GM23338 (cell line): ENCODE data around the gene TXNDC2. TPM values are rescaled to one million over a fixed set of nuclear protein-coding genes. Genes with fewer than 3 reads are reported as not detected.

Experiments
- ATAC-seq: fragments of 200-7000 bp; cut with Tn5 transposase; 3 replicates; pipeline ENCODE4 v1.9.1; 2020
- DNase-seq: peaks from one replicate; pipeline ENCODE4 v3.0.0-alpha.2; 2015; ENCODE audit warnings: low spot score
- H2AFZ ChIP-seq: fragments of 200-600 bp; sonication (generic); 2 replicates; pipeline ENCODE4 v1.8.0; 2016; ENCODE audit warnings: antibody characterized with exemption, mild to moderate bottlenecking, moderate library complexity
- H3F3A ChIP-seq: fragments of 200-600 bp; sonication (generic); replicated peaks from 2 replicates; pipeline ENCODE4 v1.8.0; 2017; ENCODE audit warnings: antibody characterized with exemption, mixed run types, low read depth
- H3K27ac ChIP-seq: fragments of 200-600 bp; sonication (generic); 2 replicates; pipeline ENCODE4 v1.6.1; 2016; ENCODE audit warnings: low read depth
- H3K27me3 ChIP-seq: fragments of 200-600 bp; sonication (generic); 2 replicates; pipeline ENCODE4 v1.8.0; 2016; ENCODE audit warnings: mild to moderate bottlenecking, mixed run types, moderate library complexity; ENCODE audit not compliant: insufficient read depth
- H3K36me3 ChIP-seq: fragments of 200-600 bp; sonication (generic); 2 replicates; pipeline ENCODE4 v1.8.0; 2016; ENCODE audit warnings: mild to moderate bottlenecking; ENCODE audit not compliant: insufficient read depth
- H3K4me1 ChIP-seq: fragments of 200-600 bp; sonication (generic); 2 replicates; pipeline ENCODE4 v1.8.0; 2016; ENCODE audit warnings: mild to moderate bottlenecking, moderate library complexity; ENCODE audit not compliant: insufficient read depth
- H3K4me2 ChIP-seq: fragments of 200-600 bp; sonication (generic); 2 replicates; pipeline ENCODE4 v1.7.1; 2017; ENCODE audit warnings: mixed run types
- H3K4me3 ChIP-seq: fragments of 200-600 bp; sonication (generic); 2 replicates; pipeline ENCODE4 v1.6.1; 2016; ENCODE audit warnings: mixed run types
- H3K79me2 ChIP-seq: fragments of 200-600 bp; sonication (generic); replicated peaks from 2 replicates; pipeline ENCODE4 v1.8.0; 2017; ENCODE audit warnings: mild to moderate bottlenecking; ENCODE audit not compliant: insufficient read depth
- H3K9me2 ChIP-seq: fragments of 200-600 bp; sonication (generic); 2 replicates; pipeline ENCODE4 v1.8.0; 2017; ENCODE audit not compliant: insufficient read depth
- H4K20me1 ChIP-seq: fragments of 200-600 bp; sonication (generic); replicated peaks from 2 replicates; pipeline ENCODE4 v1.8.0; 2017; ENCODE audit warnings: mild to moderate bottlenecking; ENCODE audit not compliant: insufficient read depth
- H3K27ac Mint-ChIP-seq: 2 replicates; pipeline ENCODE4 v1.8.0; 2020; ENCODE audit warnings: inconsistent platforms, mild to moderate bottlenecking, moderate library complexity, mixed read lengths
- H3K27me3 Mint-ChIP-seq: 3 replicates; pipeline ENCODE4 v1.8.0; 2022; ENCODE audit warnings: low read depth, mild to moderate bottlenecking, moderate library complexity, mixed read lengths, inconsistent platforms; ENCODE audit not compliant: insufficient read depth, poor library complexity
- H3K36me3 Mint-ChIP-seq: 3 replicates; pipeline ENCODE4 v1.8.0; 2021; ENCODE audit warnings: low read depth, mild to moderate bottlenecking, inconsistent platforms, moderate library complexity, mixed read lengths
- H3K4me1 Mint-ChIP-seq: 3 replicates; pipeline ENCODE4 v1.8.0; 2020; ENCODE audit warnings: mild to moderate bottlenecking, inconsistent platforms, mixed read lengths
- H3K4me3 Mint-ChIP-seq: 3 replicates; pipeline ENCODE4 v1.8.0; 2021; ENCODE audit warnings: moderate library complexity, mild to moderate bottlenecking, inconsistent platforms, mixed read lengths
- H3K9me3 Mint-ChIP-seq: 3 replicates; pipeline ENCODE4 v1.8.0; 2020; ENCODE audit warnings: moderate library complexity, mild to moderate bottlenecking, inconsistent platforms, mixed read lengths
- CREB1 ChIP-seq: fragments of 250-450 bp; sonication (Bioruptor Pico); IDR thresholded peaks from 2 replicates; pipeline ENCODE4 v1.5.0; 2020; ENCODE audit warnings: low read depth, mild to moderate bottlenecking, moderate library complexity
- CTCF ChIP-seq, 2 experiments: fragments of 200-600 bp in 1 of 2; sonication (generic) in 1 of 2; conservative IDR thresholded peaks; 2 replicates each; pipeline versions ENCODE4 v1.5.1 to v1.6.1; 2016 to 2017; ENCODE audit warnings: antibody characterized with exemption in 2 of 2, low read depth in 2 of 2, mild to moderate bottlenecking in 2 of 2, moderate library complexity in 1 of 2
- ETS1 ChIP-seq: IDR thresholded peaks from 2 replicates; pipeline ENCODE4 v1.6.1; 2016; ENCODE audit warnings: antibody characterized with exemption
- EZH2 ChIP-seq: fragments of 200-600 bp; sonication (generic); IDR thresholded peaks from one replicate; pipeline ENCODE4 v1.8.0; 2017; ENCODE audit warnings: antibody characterized with exemption, mild to moderate bottlenecking, low read depth; ENCODE audit not compliant: unreplicated experiment
- EZH2phosphoT487 ChIP-seq: fragments of 200-600 bp; sonication (generic); IDR thresholded peaks from one replicate; pipeline ENCODE4 v1.8.1; 2018; ENCODE audit warnings: antibody characterized with exemption; ENCODE audit not compliant: unreplicated experiment
- JUNB ChIP-seq: IDR thresholded peaks from one replicate; pipeline ENCODE4 v1.6.1; 2016; ENCODE audit warnings: antibody characterized with exemption; ENCODE audit not compliant: unreplicated experiment
- NANOG ChIP-seq: IDR thresholded peaks from 2 replicates; pipeline ENCODE4 v1.6.1; 2016; ENCODE audit warnings: antibody characterized with exemption, borderline replicate concordance
- STAT1 ChIP-seq: IDR thresholded peaks from one replicate; pipeline ENCODE4 v1.6.1; 2016; ENCODE audit warnings: antibody characterized with exemption; ENCODE audit not compliant: unreplicated experiment
- ZNF114 ChIP-seq: fragments of 250-450 bp; sonication (Bioruptor Pico); IDR thresholded peaks from 2 replicates; pipeline ENCODE4 v1.5.0; 2020; ENCODE audit warnings: mild to moderate bottlenecking, moderate library complexity
- ZNF331 ChIP-seq: fragments of 250-450 bp; sonication (Bioruptor Pico); IDR thresholded peaks from 2 replicates; pipeline ENCODE4 v1.5.0; 2020; ENCODE audit warnings: low read depth, mild to moderate bottlenecking, moderate library complexity
- ZNF462 ChIP-seq: fragments of 250-450 bp; sonication (Bioruptor Pico); IDR thresholded peaks from 2 replicates; pipeline ENCODE4 v1.5.0; 2020; ENCODE audit warnings: mild to moderate bottlenecking, moderate library complexity
- polyA plus RNA-seq: library from polyadenylated mRNA; unstranded; fragments of >200 nt; fragmentation: Nextera tagmentation; extraction: Ambion mirVana; gene quantifications from 2 replicates; pipeline ENCODE4 v1.2.1, GENCODE V29; 2016
- total RNA-seq: library from RNA; depleted of rRNA; stranded (reverse); fragments of >200 nt; shearing (Covaris generic); gene quantifications from 2 replicates; pipeline ENCODE4 v1.2.3, GENCODE V29; 2014

TXNDC2 gene
- total and polyA plus RNA-seq, 2 experiments from 2014 or later, result 0.16 TPM; not detected in 1

GRCh38 chr18:9878783-9879242 lies 7.0 kb upstream of the TXNDC2 start (continued):
- TF ChIP-seq ZNF462 (CRISPR knock-in tag) (no peak), NANOG (no peak), JUNB (no peak), ETS1 (no peak), ZNF331 (no peak), EZH2phosphoT487 (no peak), STAT1 (no peak)

GRCh38 chr18:9884090-9884489 lies 1.7 kb upstream of the TXNDC2 start:
- Histone ChIP-seq H3F3A (no peaks in the 10 kb centered on the region), H3K79me2 (no peaks in the 10 kb centered on the region), H3K27me3 (no peaks in the 10 kb centered on the region), H3K27ac (no peak overlapping the region), H3K36me3 (no peaks in the 10 kb centered on the region), H4K20me1 (no peaks in the 10 kb centered on the region), H3K4me1 (no peaks in the 10 kb centered on the region), H3K4me2 (no peak overlapping the region), H2AFZ (no peak overlapping the region), H3K4me3 (no peak overlapping the region), H3K9me2 (peaks cover 12% of the 10 kb centered on the region)
- Mint-ChIP-seq H3K4me3 (no peak overlapping the region), H3K9me3 (no peaks in the 10 kb centered on the region; the same call in 1 of the 3 replicates), H3K36me3 (no peaks in the 10 kb centered on the region), H3K27ac (no peak overlapping the region), H3K27me3 (no peaks in the 10 kb centered on the region), H3K4me1 (no peaks in the 10 kb centered on the region)
- DNase-seq (no peak), ATAC-seq (no peak)
- TF ChIP-seq CREB1 (CRISPR knock-in tag) (no peak), ETS1 (no peak), STAT1 (no peak), ZNF331 (no peak), JUNB (no peak), EZH2 (no peak), NANOG (no peak), ZNF114 (CRISPR knock-in tag) (no peak), CTCF (conservative IDR thresholded peaks at IDR 0.05; ENCODE audit: low read depth in 2 of 2) (no peak), EZH2phosphoT487 (no peak)
